SKM-1 treated with dmso at 0.1 percent for 144 hours (cell line): ENCODE data around the gene ZBTB20.
"Not testable (repeated sequence)": the region's sequence is repeated elsewhere in the genome, so short reads cannot be mapped to it uniquely, and the experiment has no call there.

Experiments used
- DNase-seq: peaks from one replicate; lab custom pipeline; 2025; ENCODE audit not compliant: unreplicated experiment; lab: John Stamatoyannopoulos, UW

Gene ZBTB20

DNA sequence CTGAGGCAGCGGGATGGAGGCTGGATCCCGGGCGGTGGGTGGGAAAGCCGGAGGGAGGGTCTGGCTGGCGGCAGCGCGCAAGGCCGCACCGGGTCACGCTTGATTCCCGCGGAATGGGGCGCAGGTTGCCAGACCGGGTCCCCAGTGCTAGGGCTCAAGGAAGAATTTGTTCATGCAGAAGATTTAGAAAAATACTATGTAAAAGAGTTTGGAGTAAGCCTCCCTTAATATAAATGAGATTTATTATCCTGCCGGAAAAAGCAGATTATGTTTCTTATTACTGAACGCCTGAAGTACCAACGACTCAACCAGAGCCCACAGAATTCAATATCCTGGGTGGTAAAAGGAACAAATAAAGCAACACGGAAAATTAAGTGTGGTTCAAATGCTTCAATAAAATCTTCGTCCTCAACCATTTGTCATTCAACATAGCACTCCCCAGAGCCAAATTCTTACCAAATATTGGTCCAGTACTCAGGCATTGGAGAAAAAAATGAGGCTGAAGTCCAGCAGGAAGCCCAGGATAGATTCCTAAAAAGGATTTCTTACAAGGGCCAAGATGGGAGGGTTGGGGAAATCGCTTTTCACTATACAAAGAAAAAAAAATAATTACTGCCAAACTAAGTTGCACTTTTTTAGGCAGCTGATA, 1.2 kb upstream of the ZBTB20 start:
- DNase-seq, result no peak

DNA sequence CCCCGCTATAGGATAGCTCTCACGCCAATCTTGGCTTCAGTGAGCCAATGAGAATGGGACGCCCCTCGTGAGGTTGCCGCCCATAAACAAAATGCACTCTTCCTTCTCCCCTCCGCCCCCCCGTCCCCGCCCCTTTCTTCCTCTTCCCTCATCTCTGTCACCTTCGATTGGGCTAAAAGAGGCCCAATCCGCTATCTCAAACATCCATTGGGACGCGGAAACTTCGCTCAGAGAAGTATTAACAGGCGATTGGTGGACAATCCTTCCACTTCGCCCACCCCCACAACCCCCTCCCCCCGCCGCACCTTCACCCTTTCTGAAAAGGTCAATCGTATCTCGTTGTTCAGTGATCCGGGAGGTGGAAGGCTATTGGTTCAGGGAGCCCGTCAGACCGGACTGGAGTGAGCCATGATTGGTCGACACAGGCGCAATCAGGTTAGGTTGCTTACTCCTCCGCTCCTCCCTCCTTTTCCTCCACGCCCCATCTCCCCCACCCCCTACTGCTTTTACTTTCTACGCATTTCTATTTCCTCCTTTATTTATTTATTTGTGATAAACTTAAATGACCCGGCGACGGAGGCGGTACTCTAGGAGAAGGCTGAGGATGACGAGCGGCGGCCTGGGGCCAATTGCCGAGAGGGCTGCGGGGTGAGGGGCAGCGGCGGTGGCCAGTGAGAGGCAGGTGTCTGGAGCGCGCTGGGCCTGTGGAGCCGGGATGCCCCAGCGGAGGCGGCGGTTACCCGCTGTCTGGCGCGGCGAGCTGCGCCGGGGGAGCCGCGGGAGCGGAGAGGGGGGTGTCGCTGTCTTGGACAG, 447 bp upstream of the ZBTB20 start:
- DNase-seq, result peak; percentile 100

- DNase-seq, result peak; percentile 56
Observed at GRCh38 chr3:115146032-115146417, 1.1 kb downstream of the ZBTB20 start.

DNA sequence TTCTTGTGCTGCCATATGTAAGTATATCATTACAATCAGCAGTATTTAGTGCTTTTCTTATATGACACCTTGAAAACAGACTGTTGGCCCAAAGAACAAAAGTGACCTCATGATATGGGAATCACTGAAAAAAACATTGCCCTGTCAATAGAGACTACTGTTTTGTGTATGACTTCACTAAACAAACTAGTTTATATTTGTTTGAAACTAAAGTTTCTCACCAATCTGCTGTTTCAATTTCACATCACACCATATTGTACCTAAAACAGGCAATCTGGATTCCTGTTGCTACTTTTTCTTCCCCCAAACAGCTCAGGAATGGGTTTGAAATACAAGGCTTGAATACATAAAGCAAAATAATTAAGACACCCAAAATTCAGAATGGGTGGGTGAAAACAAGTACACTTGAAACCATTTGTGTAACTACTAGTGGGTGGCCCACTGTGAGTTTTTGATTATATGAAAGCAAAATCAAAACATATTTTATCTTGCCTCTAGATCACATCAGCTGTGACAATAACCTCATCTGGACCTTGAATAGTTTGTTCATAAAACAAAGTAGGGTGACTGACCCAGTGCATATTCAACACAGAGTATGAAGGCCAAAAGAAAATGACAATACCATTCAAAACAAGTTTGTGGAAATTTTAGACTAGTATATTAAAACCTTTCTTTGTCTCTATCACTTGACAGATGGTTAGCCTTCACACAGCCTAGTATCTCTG, 5.9 kb downstream of the ZBTB20 start:
- DNase-seq, result no peak

- DNase-seq, result no peak
Observed at GRCh38 chr3:115139072-115139471, 8.0 kb downstream of the ZBTB20 start.

- no peak for DNase-seq
Observed at GRCh38 chr3:115134648-115135347, 12.3 kb downstream of the ZBTB20 start.

DNA sequence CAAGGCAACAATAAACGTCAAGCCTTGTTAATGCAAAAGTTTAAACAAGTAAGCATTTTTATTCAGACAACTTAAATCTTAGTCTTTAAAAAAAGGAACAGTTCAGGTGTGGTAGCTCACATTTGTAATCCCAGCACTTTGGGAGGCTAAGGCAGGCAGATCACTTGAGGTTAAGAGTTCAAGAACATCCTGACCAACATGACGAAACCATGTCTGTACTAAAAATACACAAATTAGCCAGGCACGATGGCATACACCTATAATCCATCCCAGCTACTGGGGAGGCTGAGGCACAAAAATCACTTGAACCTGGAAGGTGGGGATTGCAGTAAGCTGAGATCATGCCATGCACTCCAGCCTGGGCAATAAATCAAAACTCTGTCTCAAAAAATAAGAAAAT, 19.9 kb downstream of the ZBTB20 start:
- no peak for DNase-seq

DNA sequence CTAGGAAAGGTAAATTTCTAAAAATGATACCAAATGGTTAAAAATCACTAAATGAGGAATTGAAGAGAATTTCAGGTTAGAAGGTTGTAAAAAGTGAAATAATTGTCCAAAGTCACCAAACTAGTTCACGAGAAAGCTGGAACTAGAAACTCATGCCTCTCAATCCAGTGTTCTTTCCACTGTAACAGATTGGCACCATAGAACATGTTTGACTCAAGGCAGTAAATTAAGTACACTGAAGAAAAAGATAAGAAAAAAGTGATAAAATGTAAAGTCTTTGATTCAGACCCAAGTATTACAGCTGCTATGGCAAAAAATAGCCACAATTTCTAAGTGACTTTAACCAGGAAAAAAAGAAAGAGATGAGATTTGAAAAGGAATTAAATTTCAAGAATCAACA, 26.5 kb downstream of the ZBTB20 start:
- DNase-seq, result no peak

DNA sequence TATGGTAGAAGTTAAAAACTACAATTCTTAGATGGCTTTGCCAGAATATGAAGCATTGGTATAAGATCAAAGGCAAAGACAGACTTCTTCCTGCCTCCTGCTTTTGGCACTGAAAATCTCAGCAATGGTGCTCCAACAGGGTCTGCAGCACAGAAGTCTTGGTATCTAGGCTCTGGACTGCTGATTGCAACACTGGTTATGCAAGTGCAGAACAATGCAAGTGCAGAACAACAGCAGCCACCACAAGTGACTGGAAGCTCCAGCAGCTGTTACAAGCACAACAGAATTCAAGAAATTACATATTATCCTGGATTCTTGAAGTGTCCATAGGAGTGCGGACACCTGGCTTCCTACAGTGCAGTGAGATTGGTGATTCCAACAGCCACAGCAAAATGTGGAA, 33.7 kb downstream of the ZBTB20 start:
- DNase-seq, result peak; percentile 21

DNA sequence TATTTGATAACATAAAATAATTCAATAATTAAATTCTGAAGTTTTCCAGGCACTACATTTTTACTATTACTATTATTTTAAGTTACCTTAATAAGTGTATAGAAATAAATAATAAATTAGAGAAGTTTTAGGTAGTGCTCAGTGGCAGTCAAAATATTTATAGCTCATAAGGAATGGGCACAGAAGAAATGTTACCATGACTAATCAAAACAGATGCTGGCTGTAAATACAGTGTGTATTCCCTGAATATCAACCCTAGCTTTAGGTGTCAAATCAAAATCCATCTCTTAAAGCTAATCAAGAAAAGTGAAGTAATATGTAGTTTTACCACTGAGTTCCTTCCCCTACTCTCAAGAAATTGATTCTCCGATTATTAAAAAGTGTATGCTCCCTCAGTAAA, 35.5 kb downstream of the ZBTB20 start:
- DNase-seq, result no peak

GRCh38 chr3:115110830-115111229, 36.3 kb downstream of the ZBTB20 start:
- DNase-seq, result no peak

DNA sequence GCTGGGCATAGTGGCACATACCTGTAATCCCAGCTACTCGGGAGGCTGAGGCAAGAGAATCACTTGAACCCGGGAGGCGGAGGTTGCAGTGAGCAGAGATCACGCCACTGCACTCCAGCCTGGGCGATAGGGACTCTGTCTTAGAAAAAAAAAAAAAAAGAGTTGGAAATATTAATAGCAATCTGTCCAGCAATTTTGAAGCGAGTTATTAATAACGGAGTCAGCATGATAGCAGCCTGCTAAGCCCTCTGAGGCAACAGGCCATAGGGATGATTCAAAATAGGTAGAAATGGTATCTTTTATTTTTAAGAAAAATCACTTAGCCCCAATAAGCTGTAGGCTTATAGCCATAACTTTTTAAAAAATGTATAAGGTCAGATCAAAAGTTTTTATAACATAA, 37.0 kb downstream of the ZBTB20 start:
- DNase-seq, result not testable (repeated sequence)

GRCh38 chr3:115108614-115109013, 38.5 kb downstream of the ZBTB20 start:
- no peak for DNase-seq

- DNase-seq, result no peak
Observed at GRCh38 chr3:115102046-115102445, 45.0 kb downstream of the ZBTB20 start.

DNA sequence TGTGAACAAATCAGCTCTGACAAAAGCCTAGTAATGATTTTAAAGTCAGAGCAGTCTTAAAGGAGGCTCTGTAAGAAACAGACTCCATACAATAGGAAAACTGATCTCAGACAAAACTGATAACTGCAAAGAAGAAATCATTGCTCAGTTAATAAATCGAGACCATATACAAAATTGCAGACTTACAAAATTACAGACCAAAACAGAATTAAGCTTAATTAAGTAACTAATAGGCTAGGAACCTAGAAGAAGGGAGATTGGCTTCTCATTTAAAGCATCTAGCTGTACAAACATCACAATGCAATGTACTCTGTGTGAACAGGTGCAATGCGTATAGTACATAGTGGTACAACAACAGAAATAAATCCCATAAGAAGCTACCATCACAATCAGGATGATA, 46.3 kb downstream of the ZBTB20 start:
- DNase-seq, result no peak

- DNase-seq, result no peak
Observed at GRCh38 chr3:115099986-115100571, 47.0 kb downstream of the ZBTB20 start.

DNA sequence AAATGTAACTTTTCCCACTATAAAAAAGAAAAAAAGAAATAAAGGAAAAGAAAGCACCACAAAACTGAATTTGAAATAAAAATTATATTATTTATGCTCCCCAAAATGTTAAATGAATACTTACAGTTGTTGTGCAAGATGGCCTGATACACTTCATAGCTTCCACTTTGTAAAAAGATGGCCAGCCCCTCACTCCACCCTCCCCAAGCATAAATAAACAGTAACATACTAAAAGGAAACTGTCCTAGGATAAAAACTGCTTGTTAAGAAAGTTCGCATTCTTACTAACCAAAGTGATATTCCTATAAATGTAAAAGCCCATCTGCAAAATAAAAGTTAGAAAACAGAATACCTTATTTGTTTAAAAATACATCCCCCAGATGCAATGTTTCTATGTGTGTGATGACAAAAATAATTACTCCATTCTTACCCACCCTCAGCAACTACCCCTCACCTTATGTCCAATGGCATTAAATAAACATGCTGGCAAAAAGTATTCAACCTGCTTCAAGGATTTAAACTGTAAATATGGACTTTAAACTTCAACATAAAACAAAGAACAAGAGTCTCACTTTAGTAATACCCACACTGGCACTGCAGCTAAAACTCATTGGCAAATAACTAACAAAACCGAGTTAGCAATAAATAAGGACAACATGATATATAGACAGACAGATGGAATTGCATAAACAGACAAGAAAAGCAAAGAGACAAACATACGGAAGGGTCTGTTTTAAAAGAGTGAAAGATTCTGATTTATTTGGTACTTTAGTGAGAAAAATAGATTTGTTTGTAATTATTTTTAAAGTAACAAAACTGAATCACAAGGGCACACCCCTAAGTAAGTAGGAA, 47.7 kb downstream of the ZBTB20 start:
- DNase-seq, result no peak

DNA sequence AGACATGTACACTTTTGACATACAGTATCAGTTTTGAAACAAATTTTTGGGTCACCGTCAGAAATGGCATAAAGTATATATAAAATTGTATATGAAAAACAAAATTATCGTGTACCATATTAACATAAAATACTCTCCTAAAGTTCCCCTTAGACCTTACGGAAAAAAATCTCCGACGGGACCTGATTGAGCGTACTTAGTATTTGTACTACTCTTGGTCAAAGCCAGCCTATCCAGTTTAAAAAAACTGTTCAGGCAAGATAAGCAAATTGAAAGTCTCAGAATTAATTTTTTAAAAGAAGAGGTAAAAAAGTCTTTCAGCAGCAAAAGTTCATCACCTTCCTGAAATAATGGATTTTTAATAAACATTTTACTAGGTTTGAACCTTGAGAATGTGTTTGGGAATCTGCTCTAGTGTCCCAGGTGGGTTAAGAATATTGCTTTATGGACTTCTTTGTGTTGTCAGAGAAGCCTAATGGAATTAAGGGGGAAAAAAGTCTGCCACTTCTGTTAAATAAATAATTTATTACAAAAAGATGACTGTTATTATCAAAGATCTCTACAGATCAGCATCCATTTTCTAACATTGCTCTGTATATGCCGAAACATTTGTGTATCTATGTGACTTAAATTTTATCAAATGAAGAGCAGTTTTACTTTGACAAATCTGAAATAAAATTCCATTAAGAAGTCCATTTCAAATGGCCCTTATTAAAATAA, 48.6 kb downstream of the ZBTB20 start:
- DNase-seq, result no peak

DNA sequence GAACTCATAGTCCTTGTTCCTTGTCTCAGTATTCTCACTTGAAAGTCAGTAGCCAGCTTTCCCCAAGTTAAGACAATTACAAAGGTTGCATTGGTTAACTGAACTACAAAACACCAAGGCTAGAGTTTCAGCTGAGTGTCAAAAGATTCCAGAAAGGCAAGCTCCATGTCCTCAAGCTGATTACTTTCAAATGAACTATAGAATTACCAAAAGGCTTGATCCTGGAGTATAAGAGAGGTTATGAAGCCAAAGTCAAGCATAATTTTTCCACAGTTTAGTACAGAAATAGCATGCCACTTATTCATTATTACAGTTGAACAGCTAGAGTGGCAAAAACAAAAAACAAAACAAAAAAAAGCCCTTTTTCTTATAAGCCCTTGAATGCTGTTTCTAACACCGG, 51.9 kb downstream of the ZBTB20 start:
- no peak for DNase-seq
